H9 (cell line): ENCODE results near the gene MYH14. TPM values are rescaled to one million over a fixed set of nuclear protein-coding genes. Genes with fewer than 3 reads are reported as not detected.
"Not testable (repeated sequence)": the region's sequence is repeated elsewhere in the genome, so short reads cannot be mapped to it uniquely, and the experiment has no call there.

Experiments used
- DNase-seq: peaks from one replicate; pipeline ENCODE4 v3.0.0-alpha.2; 2017
- H2AFZ ChIP-seq: one replicate; pipeline ENCODE4 v1.6.1; 2013; ENCODE audit warnings: mild to moderate bottlenecking, low read length, control low read depth, moderate library complexity
- H2AK5ac ChIP-seq: 2 replicates; pipeline ENCODE4 v1.6.1; 2013; ENCODE audit warnings: low read length, control low read depth, mixed read lengths; ENCODE audit not compliant: insufficient read length
- H2BK120ac ChIP-seq: one replicate; pipeline ENCODE4 v1.6.1; 2013; ENCODE audit warnings: low read depth, mild to moderate bottlenecking, low read length, control low read depth, inconsistent platforms; ENCODE audit not compliant: poor library complexity, severe bottlenecking
- H2BK12ac ChIP-seq: 2 replicates; pipeline ENCODE4 v1.6.1; 2013; ENCODE audit warnings: low read length, control low read depth, mixed read lengths, low read depth; ENCODE audit not compliant: insufficient read length
- H2BK15ac ChIP-seq: 2 replicates; pipeline ENCODE4 v1.6.1; 2013; ENCODE audit warnings: low read depth, low read length, control low read depth
- H2BK20ac ChIP-seq: one replicate; pipeline ENCODE4 v1.6.1; 2013; ENCODE audit warnings: low read depth, mild to moderate bottlenecking, low read length, control low read depth, inconsistent platforms; ENCODE audit not compliant: poor library complexity, severe bottlenecking
- H2BK5ac ChIP-seq: 2 replicates; pipeline ENCODE4 v1.6.1; 2013; ENCODE audit warnings: low read length, control low read depth, mixed read lengths; ENCODE audit not compliant: insufficient read length
- H3K14ac ChIP-seq: 2 replicates; pipeline ENCODE4 v1.6.1; 2013; ENCODE audit warnings: low read length, control low read depth; ENCODE audit not compliant: insufficient read depth
- H3K18ac ChIP-seq: 2 replicates; pipeline ENCODE4 v1.6.1; 2013; ENCODE audit warnings: low read depth, mild to moderate bottlenecking, mixed read lengths, low read length, control low read depth; ENCODE audit not compliant: insufficient read length
- H3K23ac ChIP-seq: 2 replicates; pipeline ENCODE4 v1.6.1; 2013; ENCODE audit warnings: low read length, control low read depth, mixed read lengths, low read depth; ENCODE audit not compliant: insufficient read length
- H3K23me2 ChIP-seq: 2 replicates; pipeline ENCODE4 v1.6.1; 2013; ENCODE audit warnings: low read depth, mild to moderate bottlenecking, mixed read lengths, low read length, control low read depth; ENCODE audit not compliant: insufficient read length, poor library complexity, severe bottlenecking
- H3K27ac ChIP-seq: 2 replicates; pipeline ENCODE4 v1.5.1; 2013; ENCODE audit warnings: low read length, control low read depth, mixed read lengths, low read depth; ENCODE audit not compliant: insufficient read length
- H3K27me3 ChIP-seq: 2 replicates; pipeline ENCODE4 v1.6.1; 2013; ENCODE audit warnings: low read length, control low read depth, inconsistent platforms; ENCODE audit not compliant: insufficient read depth
- H3K4ac ChIP-seq: 2 replicates; pipeline ENCODE4 v1.6.1; 2013; ENCODE audit warnings: low read depth, mild to moderate bottlenecking, control low read depth, inconsistent platforms, low read length, moderate library complexity
- H3K4me1 ChIP-seq: 2 replicates; pipeline ENCODE4 v1.6.1; 2013; ENCODE audit warnings: low read length, control low read depth, inconsistent platforms; ENCODE audit not compliant: insufficient read depth
- H3K4me2 ChIP-seq: 2 replicates; pipeline ENCODE4 v1.6.1; 2013; ENCODE audit warnings: low read length, control low read depth, mixed read lengths; ENCODE audit not compliant: insufficient read length, insufficient read depth
- H3K56ac ChIP-seq: 2 replicates; pipeline ENCODE4 v1.6.1; 2013; ENCODE audit warnings: low read depth, mild to moderate bottlenecking, mixed read lengths, low read length, control low read depth; ENCODE audit not compliant: insufficient read length
- H3K79me1 ChIP-seq: 2 replicates; pipeline ENCODE4 v1.6.1; 2013; ENCODE audit warnings: low read depth, mild to moderate bottlenecking, moderate library complexity, low read length, control low read depth, inconsistent platforms; ENCODE audit not compliant: insufficient read depth, poor library complexity, severe bottlenecking
- H3K79me2 ChIP-seq: 2 replicates; pipeline ENCODE4 v1.6.1; 2013; ENCODE audit warnings: low read length, control low read depth, inconsistent platforms; ENCODE audit not compliant: insufficient read depth
- H3K9ac ChIP-seq: 2 replicates; pipeline ENCODE4 v1.6.1; 2013; ENCODE audit warnings: low read length, control low read depth, mixed read lengths; ENCODE audit not compliant: insufficient read length; ENCODE audit errors: extremely low read depth
- H3K9me3 ChIP-seq: one replicate; pipeline ENCODE4 v1.6.1; 2013; ENCODE audit warnings: low read depth, low read length, inconsistent platforms; ENCODE audit not compliant: control insufficient read depth
- H3T11ph ChIP-seq: one replicate; pipeline ENCODE4 v1.6.1; 2013; ENCODE audit warnings: mild to moderate bottlenecking, low read length, control low read depth, inconsistent platforms
- H4K20me1 ChIP-seq: one replicate; pipeline ENCODE4 v1.6.1; 2013; ENCODE audit not compliant: control insufficient read depth, insufficient read length, insufficient read depth
- H4K5ac ChIP-seq: 2 replicates; pipeline ENCODE4 v1.6.1; 2013; ENCODE audit warnings: low read depth, mild to moderate bottlenecking, mixed read lengths, low read length, control low read depth; ENCODE audit not compliant: insufficient read length
- H4K8ac ChIP-seq: replicated peaks from 2 replicates; pipeline ENCODE4 v1.6.1; 2013; ENCODE audit warnings: low read length, control low read depth, mixed read lengths, low read depth; ENCODE audit not compliant: insufficient read length
- H4K91ac ChIP-seq: 2 replicates; pipeline ENCODE4 v1.6.1; 2013; ENCODE audit warnings: low read depth, mild to moderate bottlenecking, moderate library complexity, mixed read lengths, low read length, control low read depth; ENCODE audit not compliant: insufficient read length
- H3K27ac Mint-ChIP-seq, 3 experiments: 2 replicates in 2 of 3; 3 replicates in 1 of 3; pipeline ENCODE4 v1.8.0; 2020 to 2021; ENCODE audit warnings: mixed read lengths in 3 of 3, mild to moderate bottlenecking in 1 of 3, moderate library complexity in 1 of 3
- H3K27me3 Mint-ChIP-seq: 2 replicates; pipeline ENCODE4 v1.8.0; 2021; ENCODE audit warnings: low read depth, mild to moderate bottlenecking, moderate library complexity, mixed read lengths
- H3K36me3 Mint-ChIP-seq, 3 experiments: 2 replicates in 2 of 3; 3 replicates in 1 of 3; pipeline ENCODE4 v1.8.0; 2020 to 2021; ENCODE audit warnings: low read depth in 3 of 3, mixed read lengths in 3 of 3; ENCODE audit not compliant: insufficient read depth in 1 of 3
- H3K4me1 Mint-ChIP-seq, 2 experiments: 2 replicates each; pipeline ENCODE4 v1.8.0; 2020; ENCODE audit warnings: mixed read lengths in 2 of 2
- H3K4me3 Mint-ChIP-seq, 2 experiments: 2 replicates in 1 of 2; 3 replicates in 1 of 2; pipeline ENCODE4 v1.8.0; 2020 to 2021; ENCODE audit warnings: mild to moderate bottlenecking in 2 of 2, mixed read lengths in 2 of 2, moderate library complexity in 1 of 2
- H3K9me3 Mint-ChIP-seq, 2 experiments: 2 replicates in 1 of 2; 3 replicates in 1 of 2; pipeline ENCODE4 v1.8.0; 2020; ENCODE audit warnings: mild to moderate bottlenecking in 2 of 2, mixed read lengths in 2 of 2, moderate library complexity in 1 of 2
- CTCF ChIP-seq: fragments of 200-600 bp; sonication (generic); conservative IDR thresholded peaks from 3 replicates; pipeline ENCODE4 v1.8.0; 2021; ENCODE audit warnings: antibody characterized with exemption, mild to moderate bottlenecking
- WGBS: extraction: QIAGEN DNeasy Blood & Tissue Kit; methylation state at CpG from one replicate; pipeline ENCODE4 v1.1.7; 2013; ENCODE audit warnings: missing lambda C conversion rate, low lambda C conversion rate, mixed read lengths; ENCODE audit not compliant: insufficient read length; ENCODE audit errors: extremely low coverage; 5-methylcytosine and 5-hydroxymethylcytosine counted together
- total RNA-seq: library from RNA; stranded (reverse); gene quantifications from 2 replicates; pipeline ENCODE4 v1.2.1, GENCODE V29; 2021

MYH14 gene
- total RNA-seq, 1 experiment from 2014 or later, result 27.7 TPM

GRCh38 chr19:50230379-50231351 is 27.2 kb downstream of the MYH14 start:
- no peak overlapping the region for H3T11ph ChIP-seq
- no peak overlapping the region for H3K4me2 ChIP-seq
- Mint-ChIP-seq H3K9me3 (no peaks in the 10 kb centered on the region; a peak in 1 of 5 replicates), H3K27me3 (peaks cover 2% of the 10 kb centered on the region; the same call in 1 of the 2 replicates), H3K27ac (peak overlapping the region in 1 of 3 experiments; percentile 69; a peak in 2 of 7 replicates), H3K4me1 (peaks cover 11 to 27% of the 10 kb centered on the region in 2 experiments), H3K4me3 (no peak overlapping the region; a peak in 2 of 5 replicates), H3K36me3 (peaks cover 3 to 10% (median 10%) of the 10 kb centered on the region in 3 experiments; a peak in 4 of 7 replicates)
- WGBS, result no CpG with 5 or more reads among the region's 56 CpGs
- H3K79me2 ChIP-seq, result no peaks in the 10 kb centered on the region
- H3K18ac ChIP-seq, result no peak overlapping the region
- no peak overlapping the region for H4K8ac ChIP-seq
- TF ChIP-seq CTCF, result peak; percentile 77
- no peak overlapping the region for H4K91ac ChIP-seq
- no peak overlapping the region for H3K27ac ChIP-seq
- peak overlapping the region; percentile 0; the same call in 1 of the 2 replicates for H3K14ac ChIP-seq
- H3K4ac ChIP-seq, result no peak overlapping the region
- no peaks in the 10 kb centered on the region for H3K27me3 ChIP-seq
- no peak overlapping the region for H2BK15ac ChIP-seq
- no peaks in the 10 kb centered on the region for H3K23me2 ChIP-seq
- H2BK20ac ChIP-seq, result no peak overlapping the region
- no peak overlapping the region for H2BK120ac ChIP-seq
- H2BK5ac ChIP-seq, result no peak overlapping the region
- no peaks in the 10 kb centered on the region for H3K4me1 ChIP-seq
- H4K5ac ChIP-seq, result no peak overlapping the region
- no peak overlapping the region for H2AK5ac ChIP-seq
- H2AFZ ChIP-seq, result no peak overlapping the region
- H3K9ac ChIP-seq, result no peak overlapping the region
- H2BK12ac ChIP-seq, result no peak overlapping the region
- peak; percentile 87 for DNase-seq
- H3K79me1 ChIP-seq, result no peaks in the 10 kb centered on the region
- H3K9me3 ChIP-seq, result no peaks in the 10 kb centered on the region
- no peak overlapping the region for H3K23ac ChIP-seq
- H3K56ac ChIP-seq, result no peak overlapping the region
- H4K20me1 ChIP-seq, result no peaks in the 10 kb centered on the region

- H3K56ac ChIP-seq, H3K4me2 ChIP-seq, H2BK12ac ChIP-seq, H2BK5ac ChIP-seq, H3K9ac ChIP-seq, H4K5ac ChIP-seq, H2BK15ac ChIP-seq, H2AFZ ChIP-seq, H4K91ac ChIP-seq, H3K36me3 Mint-ChIP-seq, H3K79me2 ChIP-seq, H2BK20ac ChIP-seq, H3K9me3 ChIP-seq, H3K9me3 Mint-ChIP-seq, H3K23ac ChIP-seq, H3K4me1 ChIP-seq, H3K27me3 Mint-ChIP-seq, H3K4me3 Mint-ChIP-seq, H3K23me2 ChIP-seq, DNase-seq, H2AK5ac ChIP-seq, H3K4ac ChIP-seq, H2BK120ac ChIP-seq, H3K79me1 ChIP-seq, H3K14ac ChIP-seq, H3K18ac ChIP-seq, H3T11ph ChIP-seq, H3K27ac ChIP-seq, H4K8ac ChIP-seq, H3K27me3 ChIP-seq, H4K20me1 ChIP-seq: not testable (repeated sequence)
- Mint-ChIP-seq H3K4me1 (peaks cover 11 to 29% of the 10 kb centered on the region in 2 experiments), H3K27ac (peak overlapping the region in 1 of 3 experiments; percentile 87; a peak in 1 of 7 replicates)
- no CpG with 5 or more reads among the region's 3 CpGs for WGBS
Observed at GRCh38 chr19:50231417-50231816, 28.0 kb downstream of the MYH14 start.
